ENCODE measurements around the gene PRKAR1B.

The PRKAR1B gene

DNA sequence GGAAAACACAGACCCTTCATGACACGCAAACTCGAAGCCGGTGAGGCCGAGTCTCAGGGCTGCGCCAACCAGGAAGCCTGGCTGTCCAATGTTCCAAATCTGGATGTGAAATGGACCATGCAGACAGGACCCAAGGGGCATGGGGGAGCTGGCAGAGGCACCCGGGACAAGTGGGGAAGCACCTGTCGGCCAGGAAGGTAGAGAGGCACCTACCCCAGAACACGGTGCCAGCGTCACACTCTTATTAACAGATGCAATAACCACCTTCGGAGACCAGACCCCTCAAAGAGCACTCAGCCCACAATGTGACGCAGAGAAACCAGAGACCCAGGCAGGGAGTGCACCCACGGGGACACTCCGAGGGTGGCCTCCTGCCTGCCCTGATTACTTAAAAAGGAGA is 119.1 kb downstream of the PRKAR1B start:
- H3K9me3 ChIP-seq (ENCODE audit: control insufficient read depth, insufficient read depth, low read depth, low read length): no peaks in the 10 kb centered on the region
- H3K4me1 ChIP-seq (ENCODE audit: control insufficient read depth, insufficient read depth, low read length): no peaks in the 10 kb centered on the region
- CTCF ChIA-PET: no interaction called here
- TF ChIP-seq, protein P1, sequence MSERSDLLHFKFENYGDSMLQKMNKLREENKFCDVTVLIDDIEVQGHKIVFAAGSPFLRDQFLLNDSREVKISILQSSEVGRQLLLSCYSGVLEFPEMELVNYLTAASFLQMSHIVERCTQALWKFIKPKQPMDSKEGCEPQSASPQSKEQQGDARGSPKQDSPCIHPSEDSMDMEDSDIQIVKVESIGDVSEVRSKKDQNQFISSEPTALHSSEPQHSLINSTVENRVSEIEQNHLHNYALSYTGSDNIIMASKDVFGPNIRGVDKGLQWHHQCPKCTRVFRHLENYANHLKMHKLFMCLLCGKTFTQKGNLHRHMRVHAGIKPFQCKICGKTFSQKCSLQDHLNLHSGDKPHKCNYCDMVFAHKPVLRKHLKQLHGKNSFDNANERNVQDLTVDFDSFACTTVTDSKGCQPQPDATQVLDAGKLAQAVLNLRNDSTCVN (tag by site-specific recombination; optimal IDR thresholded peaks at IDR 0.05): no peak
- TF ChIP-seq GLIS1 (tag by site-specific recombination; IDR thresholded peaks at IDR 0.05): peak; percentile 20; the same call in 1 of the 2 replicates
- H3K36me3 ChIP-seq (ENCODE audit: control insufficient read depth in 2 of 2, insufficient read depth in 1 of 2, low read length in 2 of 2): no peaks in the 10 kb centered on the region
- POLR2A ChIA-PET: no interaction called here
- no peak overlapping the region for H3K4me3 ChIP-seq (ENCODE audit: low read depth, low read length)
- no peak overlapping the region for H3K27ac ChIP-seq (ENCODE audit: extremely low read depth, low read depth, low read length)

DNA sequence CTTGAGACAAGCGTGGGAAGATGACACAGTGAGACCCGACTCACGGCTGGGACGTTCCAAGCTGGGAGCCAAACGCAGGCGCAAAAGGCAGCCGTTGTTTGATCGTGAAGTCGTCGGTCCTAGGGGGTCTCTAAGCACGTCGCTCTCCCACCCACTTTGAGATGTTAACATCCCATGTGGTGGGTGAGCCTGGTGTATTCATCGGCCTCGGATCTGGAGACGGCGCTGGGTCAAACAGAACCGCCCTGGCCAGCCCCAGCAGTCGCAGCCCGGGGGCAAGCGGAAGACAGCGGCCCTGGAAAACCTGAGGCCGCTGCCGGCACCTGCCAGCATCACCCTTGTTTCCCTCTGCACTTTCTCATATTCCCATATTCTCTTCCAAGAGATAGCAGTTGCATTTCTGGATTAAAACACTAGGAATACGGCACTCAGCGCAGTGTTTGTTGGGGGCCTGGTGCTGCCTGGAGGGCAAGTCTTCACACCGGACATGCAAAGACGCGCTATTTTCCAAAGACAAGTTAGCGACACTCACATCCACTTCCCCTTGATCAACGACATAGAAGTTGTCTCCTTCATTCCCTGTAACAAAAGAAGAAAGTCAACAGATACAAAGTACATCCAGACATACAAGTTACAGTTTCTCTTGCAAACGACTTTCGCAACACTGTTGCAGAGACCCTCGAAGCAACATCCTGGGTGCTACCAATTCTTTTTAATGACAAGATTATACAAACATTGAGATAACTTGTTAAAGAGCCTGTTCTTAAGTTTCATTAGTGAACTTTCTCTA is 121.2 kb downstream of the PRKAR1B start:
- H3K4me1 ChIP-seq (ENCODE audit: control insufficient read depth, insufficient read depth, low read length): no peaks in the 10 kb centered on the region
- no peak overlapping the region for H3K27ac ChIP-seq (ENCODE audit: extremely low read depth, low read depth, low read length)
- no peak overlapping the region for H3K4me3 ChIP-seq (ENCODE audit: low read depth, low read length)
- H3K9me3 ChIP-seq (ENCODE audit: control insufficient read depth, insufficient read depth, low read depth, low read length): no peaks in the 10 kb centered on the region
- POLR2A ChIA-PET: no interaction called here
- CTCF ChIA-PET: no interaction called here
- TF ChIP-seq GLIS2 (tag by site-specific recombination; IDR thresholded peaks at IDR 0.05): no peak
- TF ChIP-seq SCRT1 (tag by site-specific recombination; IDR thresholded peaks at IDR 0.05; ENCODE audit: borderline replicate concordance): no peak
- no peaks in the 10 kb centered on the region for H3K36me3 ChIP-seq (ENCODE audit: control insufficient read depth in 2 of 2, insufficient read depth in 1 of 2, low read length in 2 of 2)

DNA sequence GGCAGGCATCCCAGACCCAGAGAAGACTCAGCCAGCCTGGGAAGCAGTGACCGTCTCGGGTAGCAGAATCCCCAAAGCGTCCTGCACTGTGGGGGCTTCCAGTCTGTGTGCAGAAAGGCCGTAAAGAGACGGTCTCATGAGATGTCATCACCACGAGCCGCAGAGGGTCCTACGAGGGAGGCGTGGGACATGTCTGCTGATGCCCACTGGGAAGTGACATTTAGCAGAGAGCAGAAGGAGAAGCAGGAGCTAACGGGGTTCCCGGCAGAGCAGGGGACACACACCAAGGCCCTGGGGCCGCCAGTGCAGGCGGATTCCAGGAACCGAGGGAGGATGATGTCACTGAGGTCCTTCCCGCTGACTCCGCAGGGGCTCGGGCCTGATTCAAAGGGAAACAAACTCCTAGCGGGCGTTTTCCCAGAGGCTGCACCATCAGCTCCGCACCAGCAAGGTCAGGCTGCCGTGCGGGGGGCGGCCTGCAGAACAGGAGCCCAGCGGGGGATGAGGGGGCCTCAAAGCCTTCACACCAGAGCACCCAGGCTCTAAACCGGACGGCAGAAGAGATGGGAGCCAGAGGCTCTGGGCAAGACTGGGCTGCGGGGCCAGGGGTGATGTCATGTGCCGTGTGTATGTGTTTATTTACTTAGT is 122.1 kb downstream of the PRKAR1B start:
- CTCF ChIA-PET: interaction anchor here (0.7 kb wide), 1 partner anchor 461 kb away, joined by 3 read pairs; no protein-coding TSS in a partner anchor

DNA sequence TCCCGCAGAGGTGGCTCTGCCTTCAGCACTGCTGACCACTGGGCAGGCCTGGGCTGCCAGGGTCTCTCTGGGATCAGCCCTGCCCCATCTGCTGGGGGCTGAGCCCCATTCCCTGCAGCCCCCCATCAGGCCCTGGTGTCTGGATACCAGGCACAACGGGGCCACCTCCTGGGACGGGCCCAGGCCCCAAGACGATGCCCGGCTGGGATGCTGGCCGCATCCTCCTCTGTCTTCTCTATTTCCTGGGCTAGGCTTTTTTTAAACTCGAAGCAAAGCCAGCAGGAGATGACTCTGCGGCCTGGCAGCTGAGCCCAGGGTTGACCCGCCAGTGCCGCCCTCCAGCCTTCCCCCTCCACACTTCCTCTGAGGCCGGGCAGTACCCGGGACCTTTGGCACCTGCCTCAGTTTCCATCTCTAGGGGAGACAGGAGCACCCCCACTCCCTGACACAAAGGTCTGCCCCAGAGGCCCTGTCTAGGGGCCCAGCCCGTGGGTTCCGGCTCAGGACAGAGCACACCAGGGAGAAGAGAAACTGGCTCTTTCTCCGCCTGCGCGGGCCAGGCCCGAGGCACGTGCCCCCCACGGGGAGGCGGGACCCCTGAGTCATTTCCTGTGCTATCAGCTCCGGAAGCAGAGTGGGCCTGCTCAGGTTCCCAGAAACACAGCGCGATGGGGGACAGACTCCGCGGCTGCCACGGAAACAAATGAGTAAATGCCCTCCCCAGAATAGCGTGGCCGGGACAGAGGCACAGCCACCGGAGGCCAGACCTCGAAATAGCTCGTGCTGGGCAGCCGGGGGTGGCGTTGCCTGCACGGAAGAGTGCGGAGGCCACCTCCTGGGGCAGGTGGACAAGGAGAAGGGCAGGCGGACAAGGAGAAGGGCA is 122.8 kb downstream of the PRKAR1B start:
- Histone ChIP-seq H3K27ac (ENCODE audit: extremely low read depth, low read depth, low read length) (no peak overlapping the region), H3K4me1 (ENCODE audit: control insufficient read depth, insufficient read depth, low read length) (no peaks in the 10 kb centered on the region), H3K9me3 (ENCODE audit: control insufficient read depth, insufficient read depth, low read depth, low read length) (no peaks in the 10 kb centered on the region), H3K4me3 (ENCODE audit: low read depth, low read length) (no peak overlapping the region), H3K36me3 (ENCODE audit: control insufficient read depth in 2 of 2, insufficient read depth in 1 of 2, low read length in 2 of 2) (no peaks in the 10 kb centered on the region)
- TF ChIP-seq ZNF610 (tag by site-specific recombination; IDR thresholded peaks at IDR 0.05; ENCODE audit: borderline replicate concordance) (no peak), ZNF311 (tag by site-specific recombination; IDR thresholded peaks at IDR 0.05; ENCODE audit: borderline replicate concordance) (no peak), ZNF48 (tag by site-specific recombination; IDR thresholded peaks at IDR 0.05) (no peak), SP2 (tag by site-specific recombination; IDR thresholded peaks at IDR 0.05) (peak; percentile 4; the same call in 1 of the 2 replicates), ZXDB (tag by site-specific recombination; IDR thresholded peaks at IDR 0.05) (no peak), ZNF302 (tag by site-specific recombination; IDR thresholded peaks at IDR 0.05; ENCODE audit: low read depth) (no peak), HOXA7 (CRISPR knock-in tag; IDR thresholded peaks at IDR 0.05; ENCODE audit: borderline replicate concordance) (no peak)
- POLR2A ChIA-PET: no interaction called here
- CTCF ChIA-PET: interaction anchor here (0.7 kb wide), 1 partner anchor 462 kb away, joined by 3 read pairs; no protein-coding TSS in a partner anchor

More for the DNA sequence above, 122.1 kb downstream of the PRKAR1B start:
- Histone ChIP-seq H3K27ac (ENCODE audit: extremely low read depth, low read depth, low read length) (no peak overlapping the region), H3K36me3 (ENCODE audit: control insufficient read depth in 2 of 2, insufficient read depth in 1 of 2, low read length in 2 of 2) (no peaks in the 10 kb centered on the region), H3K9me3 (ENCODE audit: control insufficient read depth, insufficient read depth, low read depth, low read length) (no peaks in the 10 kb centered on the region), H3K4me1 (ENCODE audit: control insufficient read depth, insufficient read depth, low read length) (no peaks in the 10 kb centered on the region), H3K4me3 (ENCODE audit: low read depth, low read length) (no peak overlapping the region)
- TF ChIP-seq ZNF623 (tag by site-specific recombination; IDR thresholded peaks at IDR 0.05) (peak; percentile 56), ZIC2 (tag by site-specific recombination; IDR thresholded peaks at IDR 0.05) (peak; percentile 18; the same call in 1 of the 2 replicates), KLF16 (tag by site-specific recombination; IDR thresholded peaks at IDR 0.05) (no peak)
- POLR2A ChIA-PET: no interaction called here
